ENCODE measurements around the gene SRPRB.

SRPRB gene

GRCh38 chr3:133797396-133798105 lies 8.1 kb upstream of the SRPRB start:
- no peaks in the 10 kb centered on the region for H3F3A ChIP-seq (ENCODE audit: control insufficient read depth, insufficient read depth)
- H3K4me2 ChIP-seq (ENCODE audit: low read length): no peak overlapping the region
- no peaks in the 10 kb centered on the region for H3K4me1 ChIP-seq (ENCODE audit: control insufficient read depth, low read length)
- no peaks in the 10 kb centered on the region; the same call in 1 of the 2 replicates for H3K9me3 ChIP-seq (ENCODE audit: control insufficient read depth, insufficient read depth, low read length)
- H3K27me3 ChIP-seq (ENCODE audit: control insufficient read depth, low read length): peaks cover 10% of the 10 kb centered on the region
- no peak overlapping the region for H3K4me3 ChIP-seq (ENCODE audit: low read length)
- H3K9me2 ChIP-seq (replicated peaks; ENCODE audit: control insufficient read depth, low read length): no peaks in the 10 kb centered on the region
- no peaks in the 10 kb centered on the region for H3K79me2 ChIP-seq (ENCODE audit: control insufficient read depth, low read length)
- TF ChIP-seq CTCF (IDR thresholded peaks at IDR 0.05; ENCODE audit: low read depth, low read length, poor library complexity, severe bottlenecking) (no peak), EZH2phosphoT487 (IDR thresholded peaks at IDR 0.05; ENCODE audit: borderline replicate concordance, low read length) (no peak)
- H3K27ac ChIP-seq (ENCODE audit: low read depth, low read length): no peak overlapping the region
- H4K20me1 ChIP-seq (ENCODE audit: control insufficient read depth, insufficient read depth, low read depth, low read length): no peaks in the 10 kb centered on the region
- no peaks in the 10 kb centered on the region for H3K36me3 ChIP-seq (ENCODE audit: control insufficient read depth, low read length)

- H3K79me2 ChIP-seq (ENCODE audit: control insufficient read depth, low read length): no peaks in the 10 kb centered on the region
- H4K20me1 ChIP-seq (ENCODE audit: control insufficient read depth, insufficient read depth, low read depth, low read length): no peaks in the 10 kb centered on the region
- no peak for TF ChIP-seq EZH2phosphoT487 (IDR thresholded peaks at IDR 0.05; ENCODE audit: borderline replicate concordance, low read length)
- no peak for TF ChIP-seq CTCF (IDR thresholded peaks at IDR 0.05; ENCODE audit: low read depth, low read length, poor library complexity, severe bottlenecking)
- peaks cover 2% of the 10 kb centered on the region for H3K4me1 ChIP-seq (ENCODE audit: control insufficient read depth, low read length)
- no peaks in the 10 kb centered on the region for H3F3A ChIP-seq (ENCODE audit: control insufficient read depth, insufficient read depth)
- no peak overlapping the region for H3K4me2 ChIP-seq (ENCODE audit: low read length)
- no peak overlapping the region for H3K27ac ChIP-seq (ENCODE audit: low read depth, low read length)
- no peaks in the 10 kb centered on the region for H3K9me2 ChIP-seq (replicated peaks; ENCODE audit: control insufficient read depth, low read length)
- no peaks in the 10 kb centered on the region for H3K36me3 ChIP-seq (ENCODE audit: control insufficient read depth, low read length)
- H3K4me3 ChIP-seq (ENCODE audit: low read length): no peak overlapping the region
- H3K27me3 ChIP-seq (ENCODE audit: control insufficient read depth, low read length): peaks cover 10% of the 10 kb centered on the region
- no peaks in the 10 kb centered on the region for H3K9me3 ChIP-seq (ENCODE audit: control insufficient read depth, insufficient read depth, low read length)
These were observed 5.6 kb upstream of the SRPRB start for GRCh38 chr3:133799794-133800585.

- Histone ChIP-seq H4K20me1 (ENCODE audit: control insufficient read depth, insufficient read depth, low read depth, low read length) (0 out of 2 replicates have a peak, but pooled peaks cover 3% of the 10 kb centered on the region), H3K4me1 (ENCODE audit: control insufficient read depth, low read length) (peaks cover 20% of the 10 kb centered on the region), H3K79me2 (ENCODE audit: control insufficient read depth, low read length) (peaks cover 28% of the 10 kb centered on the region), H3K9me3 (ENCODE audit: control insufficient read depth, insufficient read depth, low read length) (no peaks in the 10 kb centered on the region), H3K9me2 (replicated peaks; ENCODE audit: control insufficient read depth, low read length) (no peaks in the 10 kb centered on the region), H3K4me3 (ENCODE audit: low read length) (no peak overlapping the region), H3F3A (ENCODE audit: control insufficient read depth, insufficient read depth) (no peaks in the 10 kb centered on the region), H3K36me3 (ENCODE audit: control insufficient read depth, low read length) (peaks cover 24% of the 10 kb centered on the region), H3K27me3 (ENCODE audit: control insufficient read depth, low read length) (peaks cover 10% of the 10 kb centered on the region), H3K4me2 (ENCODE audit: low read length) (no peak overlapping the region), H3K27ac (ENCODE audit: low read depth, low read length) (no peak overlapping the region)
- TF ChIP-seq CTCF (IDR thresholded peaks at IDR 0.05; ENCODE audit: low read depth, low read length, poor library complexity, severe bottlenecking) (no peak), EZH2phosphoT487 (IDR thresholded peaks at IDR 0.05; ENCODE audit: borderline replicate concordance, low read length) (no peak)
These were observed 2.1 kb upstream of the SRPRB start for GRCh38 chr3:133803469-133803868.
